Transverse colon (tissue), 4 donors: ENCODE data around the gene TBC1D12. TPM values are rescaled to one million over a fixed set of nuclear protein-coding genes. Genes with fewer than 3 reads are reported as not detected.

ENCODE experiments used
- DNase-seq: peaks from one replicate; pipeline ENCODE4 v3.0.0-alpha.2; 2019
- H3K27ac ChIP-seq, 4 donors: fragments of 200-600 bp; sonication (generic); 2 replicates each; pipeline ENCODE4 v1.5.1; 2016 to 2018; ENCODE audit warnings: inconsistent platforms in 4 of 4
- H3K27me3 ChIP-seq: fragments of 200-600 bp; sonication (generic); 2 replicates; pipeline ENCODE4 v1.5.1; 2017; ENCODE audit warnings: inconsistent platforms
- H3K36me3 ChIP-seq, 4 donors: fragments of 200-600 bp; sonication (generic); 2 replicates each; pipeline ENCODE4 v1.5.1; 2017 to 2019; ENCODE audit warnings: inconsistent platforms in 4 of 4
- H3K4me1 ChIP-seq, 4 donors: fragments of 200-600 bp; sonication (generic); 2 replicates each; pipeline ENCODE4 v1.5.1; 2017 to 2020; ENCODE audit warnings: inconsistent platforms in 4 of 4
- H3K4me3 ChIP-seq, 4 donors: fragments of 200-600 bp; sonication (generic); 1 replicate in 1 of 4; 2 replicates in 3 of 4; pipeline versions ENCODE4 v1.5.1 to v1.6.1; 2017 to 2019; ENCODE audit warnings: inconsistent platforms in 4 of 4
- H3K9me3 ChIP-seq, 2 donors: fragments of 200-600 bp; sonication (generic); 2 replicates each; pipeline ENCODE4 v1.5.1; 2017 to 2019; ENCODE audit warnings: inconsistent platforms in 2 of 2
- EP300 ChIP-seq: sonication (generic); formaldehyde crosslinking; IDR thresholded peaks from one replicate; pipeline ENCODE4 v1.6.1; 2017; ENCODE audit warnings: antibody characterized with exemption, low read depth
- POLR2A ChIP-seq: fragments of 450-650 bp; IDR thresholded peaks from one replicate; pipeline ENCODE4 v1.6.1; 2016; ENCODE audit warnings: antibody characterized with exemption, mild to moderate bottlenecking, moderate library complexity
- POLR2AphosphoS5 ChIP-seq, 3 donors: sonication (generic); formaldehyde crosslinking; IDR thresholded peaks; one replicate each; pipeline ENCODE4 v1.6.1; 2016; ENCODE audit warnings: antibody characterized with exemption in 3 of 3
- WGBS, 2 donors: methylation state at CpG; one replicate each; pipeline ENCODE4 v1.1.5; 2018; ENCODE audit warnings: low coverage in 1 of 2; 5-methylcytosine and 5-hydroxymethylcytosine counted together
- in situ Hi-C, 4 donors: fragments of 200-750 bp; cut with MboI; loops; one replicate each; pipeline versions ENCODE4 v1.15.0 to v1.15.1; 2017; ENCODE audit warnings: low sequenced_read_pairs in 3 of 4, low pct_ligation_motif_present in 1 of 4, low pct_unique_long_range_greater_than_20kb in 1 of 4
- intact Hi-C: fragments of 100-400 bp; cut with DNase I; formaldehyde crosslinking; loops from one replicate; pipeline ENCODE4 v1.15.1; 2023; ENCODE audit warnings: low total_unique reads
- total RNA-seq, 4 donors: library from RNA; depleted of rRNA; stranded (reverse); fragments of >200 nt; gene quantifications; one replicate each; pipeline ENCODE4 v1.1.0, GENCODE V29; 2016
- TF ChIP-seq, protein P1 (sequence below), 5 experiments: fragments of 200-600 bp in 3 of 5; fragments of 450-650 bp in 2 of 5; sonication (generic) in 3 of 5; IDR thresholded peaks; 1 replicate in 2 of 5; 2 replicates in 3 of 5; pipeline ENCODE4 v1.5.1; 2016 to 2017; ENCODE audit warnings: antibody characterized with exemption in 5 of 5, inconsistent platforms in 3 of 5, mild to moderate bottlenecking in 2 of 5, moderate library complexity in 1 of 5

The TBC1D12 gene
- total RNA-seq, 4 donors from 2014 or later: 27.2 to 58.0 (median 38.0) TPM

DNA sequence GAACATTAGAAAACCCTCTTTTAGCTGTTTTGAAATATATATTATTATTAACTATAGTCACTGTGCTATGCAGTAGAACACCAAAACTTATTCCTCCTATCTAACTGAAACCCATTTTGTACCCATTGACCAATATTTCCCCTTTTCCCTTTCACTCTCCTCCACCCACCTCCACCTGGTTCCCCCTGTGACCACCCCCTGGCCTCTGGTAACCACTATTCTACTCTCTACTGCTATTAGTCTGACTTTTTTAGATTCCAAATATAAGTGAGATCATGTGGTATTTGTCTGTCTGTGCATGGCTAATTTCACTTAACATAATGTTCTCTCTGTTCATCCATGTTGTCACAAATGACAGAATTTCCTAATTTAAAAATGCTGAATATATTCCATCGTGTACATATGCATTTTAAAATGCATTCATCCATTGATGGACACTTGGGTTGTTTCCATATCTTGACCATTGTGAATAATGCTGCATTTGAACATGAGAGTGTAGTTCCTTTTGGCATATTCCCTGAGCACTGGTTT lies 18.7 kb downstream of the TBC1D12 start:
- peaks cover 3 to 7% of the 10 kb centered on the region in 2 donors for H3K9me3 ChIP-seq
- WGBS, 2 donors: 73 to 81% methylated on average over 1 of the region's 1 CpG
- no peak for DNase-seq
- no peak overlapping the region for H3K4me3 ChIP-seq
- TF ChIP-seq POLR2AphosphoS5 (IDR thresholded peaks at IDR 0.05): no peak
- TF ChIP-seq EP300: no peak
- TF ChIP-seq POLR2A: no peak
- TF ChIP-seq, protein P1, sequence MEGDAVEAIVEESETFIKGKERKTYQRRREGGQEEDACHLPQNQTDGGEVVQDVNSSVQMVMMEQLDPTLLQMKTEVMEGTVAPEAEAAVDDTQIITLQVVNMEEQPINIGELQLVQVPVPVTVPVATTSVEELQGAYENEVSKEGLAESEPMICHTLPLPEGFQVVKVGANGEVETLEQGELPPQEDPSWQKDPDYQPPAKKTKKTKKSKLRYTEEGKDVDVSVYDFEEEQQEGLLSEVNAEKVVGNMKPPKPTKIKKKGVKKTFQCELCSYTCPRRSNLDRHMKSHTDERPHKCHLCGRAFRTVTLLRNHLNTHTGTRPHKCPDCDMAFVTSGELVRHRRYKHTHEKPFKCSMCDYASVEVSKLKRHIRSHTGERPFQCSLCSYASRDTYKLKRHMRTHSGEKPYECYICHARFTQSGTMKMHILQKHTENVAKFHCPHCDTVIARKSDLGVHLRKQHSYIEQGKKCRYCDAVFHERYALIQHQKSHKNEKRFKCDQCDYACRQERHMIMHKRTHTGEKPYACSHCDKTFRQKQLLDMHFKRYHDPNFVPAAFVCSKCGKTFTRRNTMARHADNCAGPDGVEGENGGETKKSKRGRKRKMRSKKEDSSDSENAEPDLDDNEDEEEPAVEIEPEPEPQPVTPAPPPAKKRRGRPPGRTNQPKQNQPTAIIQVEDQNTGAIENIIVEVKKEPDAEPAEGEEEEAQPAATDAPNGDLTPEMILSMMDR (IDR thresholded peaks at IDR 0.05): no peak
- no peaks in the 10 kb centered on the region for H3K27me3 ChIP-seq
- in situ Hi-C loops (no loop called here), intact Hi-C loops (no loop called here)
- H3K36me3 ChIP-seq: no peaks in the 10 kb centered on the region
- no peak overlapping the region for H3K27ac ChIP-seq
- peaks cover 0 to 3% (median 0%) of the 10 kb centered on the region in 4 donors for H3K4me1 ChIP-seq

DNA sequence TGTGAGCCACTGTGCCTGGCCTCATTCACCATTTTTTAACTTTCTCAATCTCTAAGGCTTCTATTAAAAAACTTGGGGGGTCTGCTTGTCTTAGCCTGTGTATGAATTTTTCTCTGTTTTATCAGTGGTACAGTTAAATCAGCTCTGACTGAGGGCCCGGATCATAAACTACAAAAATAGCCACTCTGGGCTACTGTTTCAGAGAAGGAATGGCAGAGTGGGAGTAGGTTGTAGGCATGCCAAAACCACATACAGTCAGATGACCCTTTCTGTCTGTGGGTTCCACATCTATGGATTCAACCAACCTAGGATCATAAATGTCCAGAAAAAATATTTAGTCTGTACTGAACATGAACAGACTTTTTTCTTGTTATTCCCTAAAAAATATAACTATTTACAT lies 21.3 kb downstream of the TBC1D12 start:
- Histone ChIP-seq H3K27ac (no peak overlapping the region), H3K36me3 (no peaks in the 10 kb centered on the region), H3K4me3 (no peak overlapping the region), H3K27me3 (no peaks in the 10 kb centered on the region), H3K4me1 (peaks cover 0 to 7% (median 0%) of the 10 kb centered on the region in 4 donors), H3K9me3 (peaks cover 10 to 11% of the 10 kb centered on the region in 2 donors)
- DNase-seq: no peak
- WGBS, 2 donors: 60 to 74% methylated on average over 1 of the region's 1 CpG
- TF ChIP-seq POLR2AphosphoS5 (IDR thresholded peaks at IDR 0.05) (no peak), EP300 (no peak), POLR2A (no peak)
- TF ChIP-seq, protein P1 (IDR thresholded peaks at IDR 0.05): no peak
- in situ Hi-C loops (no loop called here), intact Hi-C loops (no loop called here)

DNA sequence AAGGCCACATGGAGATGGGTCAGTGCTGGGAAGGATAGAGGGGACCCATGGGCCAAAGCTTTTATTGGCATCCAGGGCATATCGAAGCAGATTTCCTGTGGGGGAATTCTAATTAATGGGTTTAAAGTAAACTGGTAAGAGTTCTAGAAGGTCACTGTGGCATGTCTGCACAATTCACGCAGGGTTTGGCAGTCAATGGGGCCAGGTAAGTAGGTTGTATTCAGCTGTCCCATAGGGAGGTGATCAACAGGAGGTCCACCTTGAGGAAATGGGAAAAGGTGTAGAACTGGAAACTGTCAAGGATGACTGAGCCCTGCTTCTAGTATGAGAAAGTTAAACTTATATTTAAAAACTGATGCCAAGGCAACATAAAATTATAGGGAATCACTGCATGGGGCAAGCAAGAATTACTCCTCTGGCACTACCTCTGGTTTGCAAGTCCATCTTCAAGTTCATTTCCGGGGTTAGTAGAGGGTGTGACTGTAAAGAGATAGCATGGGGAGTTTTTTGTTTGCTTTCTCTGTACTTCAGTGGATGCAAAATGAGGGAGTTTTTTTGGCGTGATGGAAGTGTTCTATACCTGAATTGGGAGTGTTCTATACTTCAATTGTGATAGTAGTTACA lies 22.5 kb downstream of the TBC1D12 start:
- intact Hi-C loops: no loop called here
- TF ChIP-seq EP300: no peak
- no peak for TF ChIP-seq POLR2A
- TF ChIP-seq, protein P1 (IDR thresholded peaks at IDR 0.05): no peak
- TF ChIP-seq POLR2AphosphoS5 (IDR thresholded peaks at IDR 0.05): no peak

DNA sequence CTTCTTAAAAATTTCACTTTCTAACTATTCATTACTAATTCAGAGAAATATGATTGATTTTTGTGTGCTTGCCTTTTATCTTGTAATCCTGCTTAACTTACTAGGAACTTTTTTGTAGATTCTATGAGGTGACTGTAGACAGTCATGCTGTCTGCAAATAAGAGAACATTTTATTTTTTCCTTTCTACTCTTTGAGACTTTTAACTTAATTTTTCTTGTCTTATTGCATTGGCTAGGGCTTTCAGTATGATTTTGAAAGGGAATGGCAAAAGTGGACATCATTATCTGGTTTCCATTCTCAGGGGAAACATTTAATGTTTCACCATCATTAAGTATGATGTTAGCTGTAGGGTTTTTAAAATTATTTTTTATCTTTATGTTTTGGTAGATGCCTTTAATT lies 23.6 kb downstream of the TBC1D12 start:
- TF ChIP-seq EP300 (no peak), POLR2A (no peak), POLR2AphosphoS5 (IDR thresholded peaks at IDR 0.05) (no peak)
- TF ChIP-seq, protein P1 (IDR thresholded peaks at IDR 0.05): no peak
- H3K4me1 ChIP-seq: peaks cover 0 to 12% (median 5%) of the 10 kb centered on the region in 4 donors
- in situ Hi-C loops: no loop called here
- intact Hi-C loops: no loop called here
- H3K9me3 ChIP-seq: peaks cover 10 to 11% of the 10 kb centered on the region in 2 donors
- no peak overlapping the region for H3K4me3 ChIP-seq
- no peaks in the 10 kb centered on the region for H3K27me3 ChIP-seq
- H3K36me3 ChIP-seq: no peaks in the 10 kb centered on the region
- no peak overlapping the region for H3K27ac ChIP-seq
- no peak for DNase-seq

More for the DNA sequence above, 22.5 kb downstream of the TBC1D12 start:
- Histone ChIP-seq H3K36me3 (no peaks in the 10 kb centered on the region), H3K4me3 (no peak overlapping the region), H3K4me1 (peaks cover 0 to 11% (median 3%) of the 10 kb centered on the region in 4 donors), H3K27ac (no peak overlapping the region), H3K27me3 (no peaks in the 10 kb centered on the region), H3K9me3 (peaks cover 10 to 11% of the 10 kb centered on the region in 2 donors)
- no peak for DNase-seq
- in situ Hi-C loops: no loop called here
- WGBS, 2 donors: 80 to 85% methylated on average over 4 of the region's 4 CpGs
